ENCODE data around the gene OR9A4. TPM values are rescaled to one million over a fixed set of nuclear protein-coding genes. Genes with fewer than 3 reads are reported as not detected.
A peak's percentile ranks its signal among the peaks of the same experiment; 100 is the strongest.

OR9A4 gene
- polyA plus RNA-seq, 2 of the 4 experiments (the other 2 are of a cell fraction) = not detected

- FAIRE-seq = no peak
- no peak for TF ChIP-seq RAD21 (conservative IDR thresholded peaks at IDR 0.05 in 1 of 2, IDR thresholded peaks at IDR 0.05 in 1 of 2)
- no peak for TF ChIP-seq MYC (IDR thresholded peaks at IDR 0.05; ENCODE audit: borderline replicate concordance, low read length)
- no peak for TF ChIP-seq EP300 (IDR thresholded peaks at IDR 0.05)
- TF ChIP-seq ZSCAN20 (CRISPR knock-in tag; IDR thresholded peaks at IDR 0.05) = no peak
- no peak for TF ChIP-seq CBX2 (IDR thresholded peaks at IDR 0.05; ENCODE audit: borderline replicate concordance, low read depth)
- TF ChIP-seq, protein P1, sequence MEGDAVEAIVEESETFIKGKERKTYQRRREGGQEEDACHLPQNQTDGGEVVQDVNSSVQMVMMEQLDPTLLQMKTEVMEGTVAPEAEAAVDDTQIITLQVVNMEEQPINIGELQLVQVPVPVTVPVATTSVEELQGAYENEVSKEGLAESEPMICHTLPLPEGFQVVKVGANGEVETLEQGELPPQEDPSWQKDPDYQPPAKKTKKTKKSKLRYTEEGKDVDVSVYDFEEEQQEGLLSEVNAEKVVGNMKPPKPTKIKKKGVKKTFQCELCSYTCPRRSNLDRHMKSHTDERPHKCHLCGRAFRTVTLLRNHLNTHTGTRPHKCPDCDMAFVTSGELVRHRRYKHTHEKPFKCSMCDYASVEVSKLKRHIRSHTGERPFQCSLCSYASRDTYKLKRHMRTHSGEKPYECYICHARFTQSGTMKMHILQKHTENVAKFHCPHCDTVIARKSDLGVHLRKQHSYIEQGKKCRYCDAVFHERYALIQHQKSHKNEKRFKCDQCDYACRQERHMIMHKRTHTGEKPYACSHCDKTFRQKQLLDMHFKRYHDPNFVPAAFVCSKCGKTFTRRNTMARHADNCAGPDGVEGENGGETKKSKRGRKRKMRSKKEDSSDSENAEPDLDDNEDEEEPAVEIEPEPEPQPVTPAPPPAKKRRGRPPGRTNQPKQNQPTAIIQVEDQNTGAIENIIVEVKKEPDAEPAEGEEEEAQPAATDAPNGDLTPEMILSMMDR (IDR thresholded peaks at IDR 0.05) = no peak
- POLR2A ChIA-PET = no interaction called here
Observed at GRCh38 chr7:141911391-141911790, 4.8 kb upstream of the OR9A4 start.

GRCh38 chr7:141915565-141915964, 634 bp upstream of the OR9A4 start:
- DNase-seq (ENCODE audit: low read depth in 1 of 2, low spot score in 1 of 2) (no peak), ATAC-seq (peak in 1 of 2 experiments; percentile 43; a peak in 1 of 6 replicates), FAIRE-seq (no peak)
- Histone ChIP-seq H3K27ac (no peak overlapping the region), H3K4me2 (no peak overlapping the region), H3K4me3 (no peak overlapping the region), H3K9me3 (no peaks in the 10 kb centered on the region), H3K4me1 (no peaks in the 10 kb centered on the region)
- CTCF ChIA-PET = no interaction called here
- TF ChIP-seq FOSL2 (IDR thresholded peaks at IDR 0.05) (no peak), FOSL2 (CRISPR knock-in tag; IDR thresholded peaks at IDR 0.05) (no peak), EHMT2 (IDR thresholded peaks at IDR 0.05; ENCODE audit: low read depth) (no peak), MAFK (IDR thresholded peaks at IDR 0.05; ENCODE audit: partially characterized antibody) (peak; percentile 5)
- 12% methylated on average over 2 of the region's 2 CpGs for WGBS (ENCODE audit: missing lambda C conversion rate)
- POLR2A ChIA-PET = no interaction called here

More at GRCh38 chr7:141911391-141911790, 4.8 kb upstream of the OR9A4 start:
- H3K4me2 ChIP-seq = no peak overlapping the region
- CTCF ChIA-PET = no interaction called here
- no peaks in the 10 kb centered on the region for H3K9me3 ChIP-seq
- no peaks in the 10 kb centered on the region for H3K4me1 ChIP-seq
- ATAC-seq (no peak), DNase-seq (ENCODE audit: low read depth in 1 of 2, low spot score in 1 of 2) (no peak)
- no peak overlapping the region for H3K27ac ChIP-seq
- no peak overlapping the region for H3K4me3 ChIP-seq

DNA sequence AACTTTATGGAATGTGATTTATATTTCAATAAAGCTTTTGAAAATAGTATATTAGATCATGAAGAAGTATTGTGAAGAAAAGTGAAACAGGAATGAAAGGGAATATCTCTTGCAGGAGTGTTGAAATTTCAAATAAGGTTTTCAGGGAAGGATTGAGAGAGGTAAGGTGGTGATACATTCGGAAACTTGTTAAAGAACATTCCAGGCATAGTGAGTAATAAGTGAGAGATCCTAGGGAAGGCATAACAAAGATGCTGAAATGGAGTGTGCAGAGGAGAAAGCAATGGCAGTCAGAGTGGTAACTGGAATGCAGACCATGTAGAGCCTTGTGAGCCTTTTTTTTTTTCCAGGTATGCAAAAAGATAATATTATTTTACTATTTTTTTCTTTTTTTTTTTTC, 4.1 kb downstream of the OR9A4 start:
- no peak for FAIRE-seq
- H3K4me3 ChIP-seq = no peak overlapping the region
- TF ChIP-seq HOXA7 (CRISPR knock-in tag; IDR thresholded peaks at IDR 0.05) (no peak), RCOR1 (IDR thresholded peaks at IDR 0.05; ENCODE audit: low read depth, low read length) (no peak), E2F6 (IDR thresholded peaks at IDR 0.05; ENCODE audit: borderline replicate concordance, low read depth) (no peak), ESRRA (IDR thresholded peaks at IDR 0.05; ENCODE audit: borderline replicate concordance, low read length) (no peak), MAZ (IDR thresholded peaks at IDR 0.05; ENCODE audit: borderline replicate concordance, low read depth, low read length) (no peak), USF2 (IDR thresholded peaks at IDR 0.05) (no peak), MAFK (IDR thresholded peaks at IDR 0.05; ENCODE audit: partially characterized antibody) (no peak), JUNB (IDR thresholded peaks at IDR 0.05) (no peak), HOXB13 (CRISPR knock-in tag; IDR thresholded peaks at IDR 0.05; ENCODE audit: low read depth) (no peak), KDM1A (IDR thresholded peaks at IDR 0.05; ENCODE audit: low read depth) (no peak), RNF2 (IDR thresholded peaks at IDR 0.05; ENCODE audit: borderline replicate concordance, low read depth) (no peak), TP53 (CRISPR knock-in tag; IDR thresholded peaks at IDR 0.05) (no peak), EHMT2 (IDR thresholded peaks at IDR 0.05; ENCODE audit: low read depth) (no peak), JUN (IDR thresholded peaks at IDR 0.05) (no peak)
- TF ChIP-seq, protein P2, sequence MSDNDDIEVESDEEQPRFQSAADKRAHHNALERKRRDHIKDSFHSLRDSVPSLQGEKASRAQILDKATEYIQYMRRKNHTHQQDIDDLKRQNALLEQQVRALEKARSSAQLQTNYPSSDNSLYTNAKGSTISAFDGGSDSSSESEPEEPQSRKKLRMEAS (IDR thresholded peaks at IDR 0.05) = no peak
- ChIA-PET CTCF (no interaction called here), POLR2A (no interaction called here)
- 3% methylated on average over 1 of the region's 1 CpG for WGBS (ENCODE audit: missing lambda C conversion rate)
- H3K27ac ChIP-seq = no peak overlapping the region
- H3K4me2 ChIP-seq = no peak overlapping the region
- ATAC-seq = no peak
- DNase-seq (ENCODE audit: low read depth in 1 of 2, low spot score in 1 of 2) = no peak
- H3K4me1 ChIP-seq = no peaks in the 10 kb centered on the region
- H3K9me3 ChIP-seq = no peaks in the 10 kb centered on the region

Data from A549 (cell line).